OCI-LY7 (cell line): ENCODE measurements around the gene MYO1B. TPM values are rescaled to one million over a fixed set of nuclear protein-coding genes. Genes with fewer than 3 reads are reported as not detected.

Source experiments
- BruUV-seq: library from RNA; stranded (reverse); fragments of 400-500 nt; replicated peaks from 2 replicates; lab custom pipeline; 2021; lab: Mats Ljungman, UMichigan
- CTCF ChIA-PET: fragments of 300-600 bp; sonication (Branson Sonifier 250); formaldehyde crosslinking; loops from one replicate; lab custom pipeline; 2022; ENCODE audit warnings: antibody characterized with exemption; ENCODE audit not compliant: unreplicated experiment; lab: Charles Lee
- POLR2A ChIA-PET: fragments of 300-600 bp; sonication (Branson Sonifier 250); formaldehyde crosslinking; loops from one replicate; lab custom pipeline; 2022; ENCODE audit warnings: antibody characterized with exemption; lab: Charles Lee
- DNase-seq: peaks from one replicate; pipeline ENCODE4 v3.0.0-alpha.2; 2015; ENCODE audit warnings: low spot score
- H2AFZ ChIP-seq: fragments of 200-600 bp; sonication (generic), shearing (Covaris generic); 2 replicates; pipeline ENCODE4 v1.6.1; 2014; ENCODE audit warnings: mild to moderate bottlenecking, antibody characterized with exemption, low read length, moderate library complexity
- H3K27ac ChIP-seq: fragments of 200-600 bp; sonication (generic); 2 replicates; pipeline ENCODE4 v1.5.1; 2014; ENCODE audit warnings: mixed run types, low read depth, mild to moderate bottlenecking, moderate library complexity, low read length, inconsistent platforms; ENCODE audit not compliant: poor library complexity, severe bottlenecking
- H3K36me3 ChIP-seq: fragments of 200-600 bp; sonication (generic); 2 replicates; pipeline ENCODE4 v1.6.1; 2014; ENCODE audit warnings: mild to moderate bottlenecking, antibody characterized with exemption, low read length, moderate library complexity, mixed read lengths; ENCODE audit not compliant: insufficient read depth
- H3K4me1 ChIP-seq: fragments of 200-600 bp; sonication (generic); 2 replicates; pipeline ENCODE4 v1.5.1; 2014; ENCODE audit warnings: mild to moderate bottlenecking, low read length; ENCODE audit not compliant: insufficient read depth, poor library complexity, severe bottlenecking
- H3K4me2 ChIP-seq: fragments of 200-600 bp; sonication (generic); 2 replicates; pipeline ENCODE4 v1.6.1; 2014; ENCODE audit warnings: mild to moderate bottlenecking, low read length
- H3K4me3 ChIP-seq: fragments of 200-600 bp; sonication (generic); 2 replicates; pipeline ENCODE4 v1.5.1; 2014; ENCODE audit warnings: mild to moderate bottlenecking, low read depth, low read length; ENCODE audit not compliant: poor library complexity, severe bottlenecking
- H3K79me2 ChIP-seq: fragments of 200-600 bp; sonication (generic); 2 replicates; pipeline ENCODE4 v1.6.1; 2016; ENCODE audit warnings: low read depth, mild to moderate bottlenecking, low read length, moderate library complexity, mixed read lengths; ENCODE audit not compliant: insufficient read depth
- H3K9me2 ChIP-seq: fragments of 200-600 bp; sonication (generic); 2 replicates; pipeline ENCODE4 v1.6.1; 2016; ENCODE audit warnings: mild to moderate bottlenecking, low read length, mixed read lengths; ENCODE audit not compliant: insufficient read depth
- H3K9me3 ChIP-seq: fragments of 200-600 bp; sonication (generic); 2 replicates; pipeline ENCODE4 v1.6.1; 2014; ENCODE audit warnings: mild to moderate bottlenecking, mixed run types, low read length, mixed read lengths
- H4K20me1 ChIP-seq: fragments of 200-600 bp; sonication (generic); 2 replicates; pipeline ENCODE4 v1.6.1; 2014; ENCODE audit warnings: mild to moderate bottlenecking, antibody characterized with exemption, low read length, moderate library complexity, mixed read lengths; ENCODE audit not compliant: insufficient read depth
- EZH2phosphoT487 ChIP-seq: fragments of 200-600 bp; sonication (generic); IDR thresholded peaks from 2 replicates; pipeline ENCODE4 v1.6.1; 2018; ENCODE audit warnings: low read depth, borderline replicate concordance, mild to moderate bottlenecking, mixed run types, antibody characterized with exemption, low read length, moderate library complexity, mixed read lengths
- intact Hi-C: fragments of 100-400 bp; cut with micrococcal nuclease; formaldehyde crosslinking; loops from one replicate; pipeline ENCODE4 v1.10.0; 2022; ENCODE audit not compliant: unreplicated experiment
- total RNA-seq, 2 experiments: library from RNA; depleted of rRNA in 1 of 2; stranded (reverse); fragments of >200 nt in 1 of 2; shearing (Covaris generic) in 1 of 2; gene quantifications; 2 replicates each; pipeline ENCODE4 v1.2.3, GENCODE V29; 2014 to 2022
- TF ChIP-seq, protein P1 (sequence below): fragments of 200-600 bp; sonication (generic); conservative IDR thresholded peaks from 2 replicates; pipeline ENCODE4 v1.5.1; 2014; ENCODE audit warnings: mild to moderate bottlenecking, antibody characterized with exemption, low read length, moderate library complexity, mixed read lengths

The MYO1B gene
- total RNA-seq, 2 experiments from 2014 or later, result not detected

DNA sequence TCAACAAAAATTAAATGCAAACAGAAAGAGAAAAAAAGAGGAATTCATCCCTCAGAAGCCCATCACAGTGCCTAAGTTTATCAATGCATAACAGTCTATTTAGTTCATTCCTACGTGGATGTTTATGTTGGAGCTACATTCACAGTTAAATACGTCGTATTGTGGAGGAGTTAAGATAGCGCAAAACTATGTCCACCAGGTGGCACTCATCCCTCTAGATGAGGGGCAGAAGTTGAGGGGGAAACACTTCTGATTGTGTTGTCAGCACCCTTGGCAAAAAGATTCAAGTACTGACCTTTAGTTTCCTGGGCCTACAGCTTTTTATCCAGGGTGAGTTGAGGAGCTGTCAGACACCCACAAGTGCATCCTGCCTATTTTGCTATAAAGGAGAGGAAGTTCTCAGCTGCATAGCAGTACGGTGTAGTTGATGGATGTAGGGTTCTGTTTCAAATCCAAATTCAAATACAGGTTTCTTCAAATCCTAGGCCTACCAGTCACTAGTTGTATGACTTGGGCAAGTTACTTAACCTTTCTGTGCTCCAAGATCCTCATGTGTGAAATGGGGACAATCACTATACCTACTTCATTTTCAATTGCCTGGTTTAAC, 26.8 kb upstream of the MYO1B start:
- Histone ChIP-seq H3K4me2 (no peak overlapping the region), H4K20me1 (no peaks in the 10 kb centered on the region), H3K4me3 (no peak overlapping the region), H3K27ac (no peak overlapping the region), H3K9me3 (no peaks in the 10 kb centered on the region), H3K4me1 (no peaks in the 10 kb centered on the region), H3K79me2 (no peaks in the 10 kb centered on the region), H3K36me3 (no peaks in the 10 kb centered on the region), H2AFZ (peak overlapping the region; percentile 23; the same call in 1 of the 2 replicates), H3K9me2 (no peaks in the 10 kb centered on the region)
- intact Hi-C loops, result loop anchor here (5.0 kb wide), 1 partner anchor 304 kb away; no protein-coding TSS in a partner anchor
- TF ChIP-seq, protein P1, sequence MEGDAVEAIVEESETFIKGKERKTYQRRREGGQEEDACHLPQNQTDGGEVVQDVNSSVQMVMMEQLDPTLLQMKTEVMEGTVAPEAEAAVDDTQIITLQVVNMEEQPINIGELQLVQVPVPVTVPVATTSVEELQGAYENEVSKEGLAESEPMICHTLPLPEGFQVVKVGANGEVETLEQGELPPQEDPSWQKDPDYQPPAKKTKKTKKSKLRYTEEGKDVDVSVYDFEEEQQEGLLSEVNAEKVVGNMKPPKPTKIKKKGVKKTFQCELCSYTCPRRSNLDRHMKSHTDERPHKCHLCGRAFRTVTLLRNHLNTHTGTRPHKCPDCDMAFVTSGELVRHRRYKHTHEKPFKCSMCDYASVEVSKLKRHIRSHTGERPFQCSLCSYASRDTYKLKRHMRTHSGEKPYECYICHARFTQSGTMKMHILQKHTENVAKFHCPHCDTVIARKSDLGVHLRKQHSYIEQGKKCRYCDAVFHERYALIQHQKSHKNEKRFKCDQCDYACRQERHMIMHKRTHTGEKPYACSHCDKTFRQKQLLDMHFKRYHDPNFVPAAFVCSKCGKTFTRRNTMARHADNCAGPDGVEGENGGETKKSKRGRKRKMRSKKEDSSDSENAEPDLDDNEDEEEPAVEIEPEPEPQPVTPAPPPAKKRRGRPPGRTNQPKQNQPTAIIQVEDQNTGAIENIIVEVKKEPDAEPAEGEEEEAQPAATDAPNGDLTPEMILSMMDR, result peak; percentile 89
- no peak for TF ChIP-seq EZH2phosphoT487
- DNase-seq, result peak; percentile 57
- BruUV-seq, result no TSS peak
- ChIA-PET CTCF (no interaction called here), POLR2A (interaction anchor here (0.5 to 0.9 kb wide), 3 partner anchors 49 to 847 kb away, joined by 3 to 5 read pairs (median 3); no protein-coding TSS in a partner anchor)

- Histone ChIP-seq H4K20me1 (no peaks in the 10 kb centered on the region), H3K4me1 (no peaks in the 10 kb centered on the region), H3K36me3 (no peaks in the 10 kb centered on the region), H3K4me3 (no peak overlapping the region), H3K9me3 (no peaks in the 10 kb centered on the region), H3K9me2 (no peaks in the 10 kb centered on the region), H2AFZ (no peak overlapping the region), H3K4me2 (no peak overlapping the region), H3K79me2 (no peaks in the 10 kb centered on the region), H3K27ac (no peak overlapping the region)
- TF ChIP-seq, protein P1, result no peak
- TF ChIP-seq EZH2phosphoT487, result no peak
- BruUV-seq, result no TSS peak
- POLR2A ChIA-PET, result no interaction called here
- no peak for DNase-seq
- intact Hi-C loops, result no loop called here
- CTCF ChIA-PET, result no interaction called here
Measured at GRCh38 chr2:191220671-191221070, 24.5 kb upstream of the MYO1B start.

DNA sequence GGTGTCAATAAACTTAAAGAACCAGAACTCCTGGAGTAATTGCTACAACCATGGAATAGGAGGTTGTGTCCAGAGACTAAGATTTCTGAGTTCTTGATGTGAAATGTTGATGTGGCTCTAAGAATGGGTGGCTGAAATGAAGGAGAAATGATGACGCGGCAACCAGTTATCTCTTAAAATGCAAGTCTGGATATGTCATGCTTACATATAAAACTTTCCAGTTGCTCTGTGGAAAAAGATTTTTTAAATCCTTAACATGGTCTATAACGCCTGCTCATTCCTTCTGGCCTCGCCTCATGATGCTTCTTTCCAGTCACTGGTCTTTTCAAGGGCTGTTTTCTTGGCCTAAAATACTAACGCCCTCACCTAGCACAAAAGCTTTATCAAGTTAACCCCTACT, 23.5 kb upstream of the MYO1B start:
- TF ChIP-seq, protein P1, result no peak
- no peak for TF ChIP-seq EZH2phosphoT487
- Histone ChIP-seq H3K4me1 (no peaks in the 10 kb centered on the region), H3K9me3 (no peaks in the 10 kb centered on the region), H3K4me3 (no peak overlapping the region), H2AFZ (no peak overlapping the region), H4K20me1 (no peaks in the 10 kb centered on the region), H3K79me2 (no peaks in the 10 kb centered on the region), H3K4me2 (no peak overlapping the region), H3K36me3 (no peaks in the 10 kb centered on the region), H3K9me2 (no peaks in the 10 kb centered on the region), H3K27ac (no peak overlapping the region)
- no TSS peak for BruUV-seq
- CTCF ChIA-PET, result no interaction called here
- intact Hi-C loops, result no loop called here
- no peak for DNase-seq
- POLR2A ChIA-PET, result no interaction called here
